HFFc6 (cell line): ENCODE measurements around the gene ATP8A2. TPM values are rescaled to one million over a fixed set of nuclear protein-coding genes. Genes with fewer than 3 reads are reported as not detected.
A peak's percentile ranks its signal among the peaks of the same experiment; 100 is the strongest.

ENCODE experiments used
- DNase-seq: peaks from one replicate; pipeline ENCODE4 v3.0.0-alpha.2; 2018
- H3K27ac Mint-ChIP-seq: 2 replicates; pipeline ENCODE4 v1.8.0; 2020; ENCODE audit warnings: mild to moderate bottlenecking, mixed read lengths
- H3K27me3 Mint-ChIP-seq: 2 replicates; pipeline ENCODE4 v1.8.0; 2021; ENCODE audit warnings: mild to moderate bottlenecking, moderate library complexity, mixed read lengths; ENCODE audit not compliant: insufficient read depth
- H3K36me3 Mint-ChIP-seq: 2 replicates; pipeline ENCODE4 v1.8.0; 2021; ENCODE audit warnings: low read depth, mixed read lengths
- H3K4me1 Mint-ChIP-seq: 2 replicates; pipeline ENCODE4 v1.8.0; 2020; ENCODE audit warnings: low read depth, mixed read lengths
- H3K4me3 Mint-ChIP-seq: 2 replicates; pipeline ENCODE4 v1.8.0; 2020; ENCODE audit warnings: mild to moderate bottlenecking, moderate library complexity, mixed read lengths
- H3K9me3 Mint-ChIP-seq: 2 replicates; pipeline ENCODE4 v1.8.0; 2020; ENCODE audit warnings: mild to moderate bottlenecking, mixed read lengths
- total RNA-seq, 6 experiments: library from RNA; stranded (reverse); fragmentation: NEBNext Ultra II Directional; extraction: Animal tissue kit (Norgen Biotek cat#: 25700); gene quantifications; 2 replicates in 1 of 6; 3 replicates in 5 of 6; pipeline ENCODE4 v1.2.3, GENCODE V29; 2021
- TF ChIP-seq, protein P1 (sequence below): fragments of 200-600 bp; sonication (generic); IDR thresholded peaks from 2 replicates; pipeline ENCODE4 v1.5.0; 2021; ENCODE audit warnings: antibody characterized with exemption, mild to moderate bottlenecking

ATP8A2 gene
- total RNA-seq, 6 experiments from 2014 or later = 0.02 TPM; not detected in 5

DNA sequence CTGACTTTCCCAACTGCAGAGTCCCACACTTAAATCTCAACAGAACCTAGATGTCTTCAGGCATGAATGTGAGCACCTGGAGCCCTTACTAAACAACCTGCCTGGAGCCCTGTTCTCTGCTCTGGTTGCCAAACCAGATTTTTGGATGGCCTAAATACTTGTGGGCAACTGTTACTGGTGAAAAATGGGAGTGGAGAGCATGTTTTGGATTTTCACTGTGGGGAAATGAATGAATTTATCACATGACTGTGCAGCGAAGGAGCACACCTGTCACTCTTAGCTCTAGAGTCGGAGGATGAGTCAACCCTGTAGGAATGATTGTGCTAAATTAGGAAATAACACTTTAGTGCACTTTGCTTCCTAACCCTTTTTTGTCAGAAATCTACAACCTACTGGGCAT, 649.7 kb downstream of the ATP8A2 start:
- TF ChIP-seq, protein P1, sequence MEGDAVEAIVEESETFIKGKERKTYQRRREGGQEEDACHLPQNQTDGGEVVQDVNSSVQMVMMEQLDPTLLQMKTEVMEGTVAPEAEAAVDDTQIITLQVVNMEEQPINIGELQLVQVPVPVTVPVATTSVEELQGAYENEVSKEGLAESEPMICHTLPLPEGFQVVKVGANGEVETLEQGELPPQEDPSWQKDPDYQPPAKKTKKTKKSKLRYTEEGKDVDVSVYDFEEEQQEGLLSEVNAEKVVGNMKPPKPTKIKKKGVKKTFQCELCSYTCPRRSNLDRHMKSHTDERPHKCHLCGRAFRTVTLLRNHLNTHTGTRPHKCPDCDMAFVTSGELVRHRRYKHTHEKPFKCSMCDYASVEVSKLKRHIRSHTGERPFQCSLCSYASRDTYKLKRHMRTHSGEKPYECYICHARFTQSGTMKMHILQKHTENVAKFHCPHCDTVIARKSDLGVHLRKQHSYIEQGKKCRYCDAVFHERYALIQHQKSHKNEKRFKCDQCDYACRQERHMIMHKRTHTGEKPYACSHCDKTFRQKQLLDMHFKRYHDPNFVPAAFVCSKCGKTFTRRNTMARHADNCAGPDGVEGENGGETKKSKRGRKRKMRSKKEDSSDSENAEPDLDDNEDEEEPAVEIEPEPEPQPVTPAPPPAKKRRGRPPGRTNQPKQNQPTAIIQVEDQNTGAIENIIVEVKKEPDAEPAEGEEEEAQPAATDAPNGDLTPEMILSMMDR = no peak
- H3K27me3 Mint-ChIP-seq = no peaks in the 10 kb centered on the region; the same call in 1 of the 2 replicates
- H3K27ac Mint-ChIP-seq = no peak overlapping the region
- H3K4me3 Mint-ChIP-seq = no peak overlapping the region
- no peaks in the 10 kb centered on the region for H3K36me3 Mint-ChIP-seq
- peaks cover 53% of the 10 kb centered on the region for H3K4me1 Mint-ChIP-seq
- peaks cover 4% of the 10 kb centered on the region; the same call in 1 of the 2 replicates for H3K9me3 Mint-ChIP-seq
- no peak for DNase-seq

DNA sequence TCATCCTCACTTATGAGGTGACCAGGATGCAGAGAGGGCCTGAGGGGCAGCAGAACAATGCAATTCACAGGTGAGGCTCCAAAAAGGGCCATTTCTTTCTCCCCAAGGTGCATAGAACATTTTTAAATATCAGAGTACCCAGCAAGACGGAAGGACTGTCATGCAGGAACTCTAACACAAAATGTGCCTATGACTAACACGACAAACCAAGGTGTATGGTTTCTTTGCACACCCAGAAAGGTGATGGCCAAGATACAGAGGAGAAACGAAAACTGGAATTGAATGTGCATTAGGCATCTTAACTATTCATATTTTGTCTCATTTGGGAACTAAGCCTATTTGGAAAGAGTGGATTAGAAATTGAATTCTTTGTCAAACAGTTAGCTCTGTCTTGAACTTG, 650.2 kb downstream of the ATP8A2 start:
- H3K27me3 Mint-ChIP-seq = no peaks in the 10 kb centered on the region; the same call in 1 of the 2 replicates
- TF ChIP-seq, protein P1 = no peak
- H3K36me3 Mint-ChIP-seq = no peaks in the 10 kb centered on the region
- no peak overlapping the region for H3K4me3 Mint-ChIP-seq
- H3K27ac Mint-ChIP-seq = no peak overlapping the region
- peaks cover 53% of the 10 kb centered on the region for H3K4me1 Mint-ChIP-seq
- DNase-seq = no peak
- peaks cover 4% of the 10 kb centered on the region; the same call in 1 of the 2 replicates for H3K9me3 Mint-ChIP-seq

DNA sequence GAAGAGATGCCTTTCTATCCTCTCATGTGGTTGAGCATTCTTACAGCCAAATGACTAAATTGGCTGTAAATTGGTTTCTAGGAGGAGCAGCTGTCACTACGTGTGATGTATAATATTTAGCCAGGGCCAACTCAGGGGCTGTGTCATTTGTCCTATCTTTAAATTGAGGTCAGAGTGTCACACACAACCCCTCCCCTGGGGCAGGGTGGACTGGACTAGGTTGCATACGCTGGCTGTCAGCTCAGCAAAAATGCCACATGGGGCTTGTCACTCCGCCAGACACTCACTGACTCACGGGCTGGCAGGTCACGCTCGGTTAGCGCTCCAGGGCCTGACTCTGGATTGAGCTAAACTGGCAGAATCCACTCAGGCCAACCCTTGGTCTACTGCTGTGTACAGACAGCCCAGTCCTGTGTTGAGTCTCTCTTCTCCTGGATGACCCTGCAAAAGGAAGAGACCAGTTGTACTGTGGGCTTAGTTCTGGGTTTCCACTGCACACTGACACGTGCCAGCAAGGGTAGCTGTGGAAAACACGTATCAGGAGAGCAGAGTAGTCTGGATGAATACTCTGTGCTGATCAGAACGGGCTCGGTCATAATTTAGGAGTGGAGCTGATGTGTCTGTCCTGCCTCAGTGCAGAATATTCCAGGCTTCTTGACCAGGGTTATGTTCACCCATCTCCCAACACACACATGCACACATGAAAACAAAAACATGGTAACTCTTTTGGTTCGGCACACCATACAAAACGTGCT, 650.9 kb downstream of the ATP8A2 start:
- peak; percentile 84 for DNase-seq
- peak overlapping the region; percentile 37; the same call in 1 of the 2 replicates for H3K27ac Mint-ChIP-seq
- TF ChIP-seq, protein P1 = no peak
- no peak overlapping the region for H3K4me3 Mint-ChIP-seq
- H3K27me3 Mint-ChIP-seq = no peaks in the 10 kb centered on the region; the same call in 1 of the 2 replicates
- H3K9me3 Mint-ChIP-seq = peaks cover 4% of the 10 kb centered on the region; the same call in 1 of the 2 replicates
- no peaks in the 10 kb centered on the region for H3K36me3 Mint-ChIP-seq
- peaks cover 52% of the 10 kb centered on the region for H3K4me1 Mint-ChIP-seq

DNA sequence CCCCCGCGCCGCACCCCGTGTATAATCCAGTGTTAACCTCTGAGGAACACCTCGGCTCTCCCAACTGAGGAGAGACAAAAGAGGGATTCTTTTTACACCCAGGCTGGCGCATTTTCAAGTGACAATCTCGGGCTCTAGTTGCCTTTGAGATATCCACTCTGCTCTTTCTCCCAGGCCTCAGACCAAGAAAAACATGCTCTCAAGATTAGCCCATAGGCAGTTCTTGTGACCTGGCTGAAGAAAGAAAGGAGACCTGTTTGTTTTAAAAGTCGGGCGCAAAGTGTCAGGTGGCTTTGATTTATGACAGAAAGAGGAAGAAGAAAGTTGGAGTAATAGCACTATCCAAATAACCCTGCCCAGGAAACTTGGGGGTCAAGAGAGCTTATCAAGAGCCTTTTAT, 652.8 kb downstream of the ATP8A2 start:
- DNase-seq = no peak
- no peak overlapping the region for H3K27ac Mint-ChIP-seq
- H3K4me1 Mint-ChIP-seq = peaks cover 37% of the 10 kb centered on the region
- H3K9me3 Mint-ChIP-seq = peaks cover 4% of the 10 kb centered on the region
- H3K4me3 Mint-ChIP-seq = no peak overlapping the region
- no peaks in the 10 kb centered on the region for H3K36me3 Mint-ChIP-seq
- TF ChIP-seq, protein P1 = no peak
- no peaks in the 10 kb centered on the region; the same call in 1 of the 2 replicates for H3K27me3 Mint-ChIP-seq

DNA sequence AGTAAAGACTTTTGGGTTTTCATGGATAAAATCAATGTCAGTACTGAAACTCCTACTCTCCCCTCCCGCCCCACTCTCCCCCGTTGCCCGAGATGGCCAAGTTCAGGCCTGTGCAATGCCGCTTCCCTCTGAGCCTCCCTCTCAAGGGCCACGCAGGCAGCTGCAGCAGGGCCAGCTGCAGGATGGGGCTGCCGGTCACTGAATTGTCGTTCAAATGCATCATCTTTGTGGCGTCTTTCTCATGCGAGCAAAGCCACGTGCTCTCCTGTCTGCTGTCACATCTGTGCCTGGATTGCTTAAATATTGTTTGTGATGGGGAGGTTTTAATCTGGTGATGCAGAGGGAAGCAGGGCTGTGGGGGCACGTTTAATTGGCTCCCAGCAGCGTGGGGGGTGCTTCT, 653.4 kb downstream of the ATP8A2 start:
- no peaks in the 10 kb centered on the region for H3K36me3 Mint-ChIP-seq
- TF ChIP-seq, protein P1 = no peak
- peaks cover 4% of the 10 kb centered on the region for H3K9me3 Mint-ChIP-seq
- peaks cover 31% of the 10 kb centered on the region for H3K4me1 Mint-ChIP-seq
- DNase-seq = no peak
- H3K27me3 Mint-ChIP-seq = peaks cover 4% of the 10 kb centered on the region
- H3K4me3 Mint-ChIP-seq = no peak overlapping the region
- no peak overlapping the region for H3K27ac Mint-ChIP-seq
